PC-3 (cell line): ENCODE measurements around the gene CNOT11. TPM values are rescaled to one million over a fixed set of nuclear protein-coding genes. Genes with fewer than 3 reads are reported as not detected.
"Not testable (repeated sequence)": the region's sequence is repeated elsewhere in the genome, so short reads cannot be mapped to it uniquely, and the experiment has no call there.

Experiments
- ATAC-seq: fragments of 200-7000 bp; cut with Tn5 transposase; 2 replicates; pipeline ENCODE4 v1.9.1; 2020; ENCODE audit warnings: mild to moderate bottlenecking, moderate library complexity
- BruUV-seq: library from RNA; stranded (reverse); fragments of 400-500 nt; replicated peaks from 2 replicates; lab custom pipeline; 2021; lab: Mats Ljungman, UMichigan
- CTCF ChIA-PET: fragments of 300-600 bp; sonication (Branson Sonifier 250); formaldehyde crosslinking; loops from one replicate; lab custom pipeline; 2022; ENCODE audit warnings: antibody characterized with exemption; lab: Charles Lee
- POLR2A ChIA-PET: fragments of 300-600 bp; sonication (Branson Sonifier 250); formaldehyde crosslinking; loops from one replicate; lab custom pipeline; 2022; ENCODE audit warnings: antibody characterized with exemption; ENCODE audit not compliant: unreplicated experiment; lab: Charles Lee
- DNase-seq: peaks from one replicate; pipeline ENCODE4 v3.0.0-alpha.2; 2015
- H2AFZ ChIP-seq: fragments of 300-600 bp; sonication (generic); 2 replicates; pipeline ENCODE4 v1.6.0; 2016; ENCODE audit warnings: antibody characterized with exemption, low read length
- H3F3A ChIP-seq: fragments of 300-600 bp; sonication (generic); one replicate; pipeline ENCODE4 v1.6.0; 2017; ENCODE audit warnings: antibody characterized with exemption, low read length, control low read depth, mild to moderate bottlenecking; ENCODE audit not compliant: unreplicated experiment
- H3K27ac ChIP-seq: fragments of 300-600 bp; sonication (generic); 2 replicates; pipeline ENCODE4 v1.5.1; 2016; ENCODE audit warnings: mild to moderate bottlenecking, low read length
- H3K27me3 ChIP-seq: fragments of 300-600 bp; sonication (generic); 2 replicates; pipeline ENCODE4 v1.6.1; 2016; ENCODE audit warnings: low read length, mixed read lengths
- H3K36me3 ChIP-seq: fragments of 300-600 bp; sonication (generic); 2 replicates; pipeline ENCODE4 v1.6.1; 2016; ENCODE audit warnings: low read depth, mixed run types, low read length, mixed read lengths
- H3K4me1 ChIP-seq: fragments of 300-600 bp; sonication (generic); 2 replicates; pipeline ENCODE4 v1.5.1; 2016; ENCODE audit warnings: low read length; ENCODE audit not compliant: insufficient read depth
- H3K4me2 ChIP-seq: fragments of 300-600 bp; sonication (generic); 2 replicates; pipeline ENCODE4 v1.6.0; 2016; ENCODE audit warnings: low read length
- H3K4me3 ChIP-seq: fragments of 300-600 bp; sonication (generic); 2 replicates; pipeline ENCODE4 v1.5.1; 2016; ENCODE audit warnings: mild to moderate bottlenecking, low read length, mixed read lengths
- H3K79me2 ChIP-seq: fragments of 300-600 bp; sonication (generic); 2 replicates; pipeline ENCODE4 v1.6.1; 2017; ENCODE audit warnings: low read length, mixed read lengths
- H3K9ac ChIP-seq: fragments of 300-600 bp; sonication (generic); 2 replicates; pipeline ENCODE4 v1.6.0; 2016; ENCODE audit warnings: mild to moderate bottlenecking, low read length
- H3K9me2 ChIP-seq: fragments of 300-600 bp; sonication (generic); replicated peaks from 2 replicates; pipeline ENCODE4 v1.6.1; 2016; ENCODE audit warnings: mixed run types, low read length, mixed read lengths
- H3K9me3 ChIP-seq: fragments of 300-600 bp; sonication (generic); 2 replicates; pipeline ENCODE4 v1.6.1; 2016; ENCODE audit warnings: low read length, mixed read lengths
- H4K20me1 ChIP-seq: fragments of 300-600 bp; sonication (generic); 2 replicates; pipeline ENCODE4 v1.6.1; 2016; ENCODE audit warnings: low read length, mixed read lengths
- EZH2phosphoT487 ChIP-seq: fragments of 300-600 bp; sonication (generic); IDR thresholded peaks from 2 replicates; pipeline ENCODE4 v1.6.1; 2018; ENCODE audit warnings: mild to moderate bottlenecking, antibody characterized with exemption, low read length, borderline replicate concordance
- intact Hi-C: fragments of 100-400 bp; cut with micrococcal nuclease; formaldehyde crosslinking; loops from 2 replicates; pipeline ENCODE4 v1.9.0; 2023
- total RNA-seq: library from RNA; depleted of rRNA; stranded (reverse); fragments of >200 nt; gene quantifications from 2 replicates; pipeline ENCODE4 v1.2.3, GENCODE V29; 2014
- TF ChIP-seq, protein P1 (sequence below): fragments of 300-600 bp; sonication (generic); conservative IDR thresholded peaks from 2 replicates; pipeline ENCODE4 v1.5.1; 2017; ENCODE audit warnings: antibody characterized with exemption, low read depth, mild to moderate bottlenecking, low read length

Gene CNOT11
- total RNA-seq, 1 experiment from 2014 or later, result 48.5 TPM

DNA sequence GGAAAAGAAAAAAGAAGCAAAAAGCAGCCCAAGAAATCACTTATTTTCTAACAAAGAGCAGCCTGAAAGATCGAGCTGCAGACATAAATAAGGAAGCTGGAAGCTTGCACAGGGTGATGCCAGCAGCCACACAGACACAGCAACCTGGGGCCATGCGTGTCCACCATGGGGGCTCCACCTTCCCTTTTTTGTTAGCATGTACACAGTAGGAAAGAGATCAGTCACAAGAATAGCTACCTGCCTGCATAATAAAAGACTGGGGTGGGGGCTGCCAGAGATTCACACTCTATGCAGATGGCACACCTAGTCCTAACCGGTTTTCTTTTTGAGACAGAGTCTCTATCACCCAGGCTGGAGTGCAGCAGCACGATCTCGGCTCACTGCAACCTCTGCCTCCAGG is 2.9 kb upstream of the CNOT11 start:
- no peak for DNase-seq
- ATAC-seq, result no peak
- intact Hi-C loops, result no loop called here

DNA sequence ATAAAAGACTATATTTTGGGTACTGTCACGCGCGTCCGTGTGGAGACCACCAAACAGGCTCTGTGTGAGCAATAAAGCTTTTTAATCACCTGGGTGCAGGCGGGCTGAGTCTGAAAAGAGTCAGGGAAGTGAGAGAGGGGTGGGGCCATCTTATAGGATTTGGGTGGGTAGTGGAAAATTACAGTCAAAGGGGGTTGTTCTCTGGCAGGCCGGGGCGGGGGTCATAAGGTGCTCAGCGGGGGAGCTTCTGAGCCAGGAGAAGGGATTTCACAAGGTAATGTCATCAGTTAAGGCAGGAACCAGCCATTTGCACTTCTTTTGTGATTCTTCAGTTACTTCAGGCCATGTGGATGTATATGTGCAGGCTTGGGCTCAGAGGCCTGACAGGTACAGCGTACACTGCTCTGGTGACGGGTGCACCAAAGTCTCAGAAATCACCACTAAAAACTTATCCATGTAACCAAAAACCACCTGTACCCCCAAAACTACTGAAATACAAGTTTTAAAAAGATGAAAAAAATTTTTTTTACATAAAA is 1.4 kb upstream of the CNOT11 start:
- Histone ChIP-seq H3K9ac (peak overlapping the region; percentile 98; the same call in 1 of the 2 replicates), H4K20me1 (peaks cover 14% of the 10 kb centered on the region), H3K4me1 (peaks cover 25% of the 10 kb centered on the region), H3K79me2 (peaks cover 36% of the 10 kb centered on the region), H3K4me3 (peak overlapping the region; percentile 70; the same call in 1 of the 2 replicates), H3K4me2 (peak overlapping the region; percentile 84)
- intact Hi-C loops, H2AFZ ChIP-seq, DNase-seq, H3K9me3 ChIP-seq, H3K36me3 ChIP-seq, H3K9me2 ChIP-seq, H3F3A ChIP-seq, H3K27ac ChIP-seq, POLR2A ChIA-PET, ATAC-seq, BruUV-seq, H3K27me3 ChIP-seq: not testable (repeated sequence)
- CTCF ChIA-PET, result interaction anchor here (1.5 kb wide), 1 partner anchor 11 kb away, joined by 5 read pairs; no protein-coding TSS in a partner anchor

More for the DNA sequence above, 2.9 kb upstream of the CNOT11 start:
- ChIA-PET CTCF (interaction anchor here (0.6 kb wide), 1 partner anchor 27 kb away, joined by 4 read pairs; no protein-coding TSS in a partner anchor), POLR2A (no interaction called here)
- Histone ChIP-seq H2AFZ (no peak overlapping the region), H3K27me3 (no peaks in the 10 kb centered on the region), H3K27ac (no peak overlapping the region), H3K4me3 (no peak overlapping the region), H4K20me1 (peaks cover 14% of the 10 kb centered on the region), H3K9ac (no peak overlapping the region), H3K79me2 (peaks cover 21% of the 10 kb centered on the region), H3F3A (no peaks in the 10 kb centered on the region), H3K9me3 (no peaks in the 10 kb centered on the region), H3K4me1 (peaks cover 18% of the 10 kb centered on the region), H3K9me2 (no peaks in the 10 kb centered on the region), H3K4me2 (no peak overlapping the region), H3K36me3 (no peaks in the 10 kb centered on the region)
- no TSS peak for BruUV-seq
- TF ChIP-seq, protein P1, sequence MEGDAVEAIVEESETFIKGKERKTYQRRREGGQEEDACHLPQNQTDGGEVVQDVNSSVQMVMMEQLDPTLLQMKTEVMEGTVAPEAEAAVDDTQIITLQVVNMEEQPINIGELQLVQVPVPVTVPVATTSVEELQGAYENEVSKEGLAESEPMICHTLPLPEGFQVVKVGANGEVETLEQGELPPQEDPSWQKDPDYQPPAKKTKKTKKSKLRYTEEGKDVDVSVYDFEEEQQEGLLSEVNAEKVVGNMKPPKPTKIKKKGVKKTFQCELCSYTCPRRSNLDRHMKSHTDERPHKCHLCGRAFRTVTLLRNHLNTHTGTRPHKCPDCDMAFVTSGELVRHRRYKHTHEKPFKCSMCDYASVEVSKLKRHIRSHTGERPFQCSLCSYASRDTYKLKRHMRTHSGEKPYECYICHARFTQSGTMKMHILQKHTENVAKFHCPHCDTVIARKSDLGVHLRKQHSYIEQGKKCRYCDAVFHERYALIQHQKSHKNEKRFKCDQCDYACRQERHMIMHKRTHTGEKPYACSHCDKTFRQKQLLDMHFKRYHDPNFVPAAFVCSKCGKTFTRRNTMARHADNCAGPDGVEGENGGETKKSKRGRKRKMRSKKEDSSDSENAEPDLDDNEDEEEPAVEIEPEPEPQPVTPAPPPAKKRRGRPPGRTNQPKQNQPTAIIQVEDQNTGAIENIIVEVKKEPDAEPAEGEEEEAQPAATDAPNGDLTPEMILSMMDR, result no peak

DNA sequence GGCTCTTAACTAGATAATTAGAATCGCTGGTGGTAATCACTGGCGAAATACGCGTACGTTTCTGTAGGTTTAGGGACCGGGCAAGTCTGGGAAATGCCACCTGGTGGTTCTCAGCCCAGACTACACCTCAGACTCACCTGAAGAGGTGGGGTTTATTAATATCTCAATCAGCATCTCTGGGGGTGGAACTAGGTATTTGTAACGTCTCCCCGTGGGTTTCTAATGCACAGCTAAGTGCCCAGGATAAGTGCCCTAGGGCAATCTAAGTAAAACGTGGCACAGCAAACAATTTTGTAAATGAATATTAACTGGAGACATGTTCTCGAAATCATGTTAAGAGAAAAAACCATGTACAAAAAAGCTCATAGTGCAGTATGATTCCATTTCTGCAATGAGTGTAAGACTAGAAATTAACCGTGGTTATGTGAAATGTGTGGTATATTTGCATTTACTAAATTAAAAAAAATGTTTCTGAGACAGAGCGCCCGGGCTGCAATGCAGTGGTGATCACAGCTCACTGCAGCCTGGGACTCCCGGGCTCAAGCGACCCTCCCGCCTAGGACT is 760 bp upstream of the CNOT11 start:
- Histone ChIP-seq H3K9me3 (no peaks in the 10 kb centered on the region), H3K9ac (peak overlapping the region; percentile 98), H3K4me2 (peak overlapping the region; percentile 84), H3K79me2 (peaks cover 42% of the 10 kb centered on the region), H4K20me1 (peaks cover 14% of the 10 kb centered on the region), H3F3A (no peaks in the 10 kb centered on the region), H3K27me3 (no peaks in the 10 kb centered on the region), H3K9me2 (no peaks in the 10 kb centered on the region), H3K36me3 (no peaks in the 10 kb centered on the region), H3K4me3 (peak overlapping the region; percentile 70), H3K27ac (peak overlapping the region; percentile 58), H2AFZ (peak overlapping the region; percentile 91), H3K4me1 (peaks cover 30% of the 10 kb centered on the region)
- DNase-seq, result peak; percentile 78
- no peak for TF ChIP-seq EZH2phosphoT487
- TF ChIP-seq, protein P1, result peak; percentile 68
- intact Hi-C loops, result no loop called here
- ChIA-PET POLR2A (interaction anchor here (1.2 kb wide), 1 partner anchor 1085 kb away, joined by 3 read pairs; no protein-coding TSS in a partner anchor), CTCF (interaction anchor here (0.6 to 1.5 kb wide), 3 partner anchors 12 to 180 kb away, joined by 3 to 5 read pairs (median 3); no protein-coding TSS in a partner anchor)
- TSS peak; percentile 78 for BruUV-seq
- peak; percentile 66 for ATAC-seq
